Stimulated activated CD8-positive, alpha-beta memory T cell treated with anti-CD3 and anti-CD28 coated beads, Interleukin-15, amount 100 ng/mL, for 1 hour (primary cell): ENCODE results near the gene TDRKH.

ENCODE experiments used
- DNase-seq: peaks from one replicate; pipeline ENCODE4 v3.0.0-alpha.2; 2020; ENCODE audit warnings: low read depth

The TDRKH gene

GRCh38 chr1:151790071-151790939 is at the start of gene TDRKH:
Gene TDRKH (minus strand): TSS chr1:151790500. CDS start chr1:151783022, 7,478 bp downstream.
- peak; percentile 93 for DNase-seq

DNA sequence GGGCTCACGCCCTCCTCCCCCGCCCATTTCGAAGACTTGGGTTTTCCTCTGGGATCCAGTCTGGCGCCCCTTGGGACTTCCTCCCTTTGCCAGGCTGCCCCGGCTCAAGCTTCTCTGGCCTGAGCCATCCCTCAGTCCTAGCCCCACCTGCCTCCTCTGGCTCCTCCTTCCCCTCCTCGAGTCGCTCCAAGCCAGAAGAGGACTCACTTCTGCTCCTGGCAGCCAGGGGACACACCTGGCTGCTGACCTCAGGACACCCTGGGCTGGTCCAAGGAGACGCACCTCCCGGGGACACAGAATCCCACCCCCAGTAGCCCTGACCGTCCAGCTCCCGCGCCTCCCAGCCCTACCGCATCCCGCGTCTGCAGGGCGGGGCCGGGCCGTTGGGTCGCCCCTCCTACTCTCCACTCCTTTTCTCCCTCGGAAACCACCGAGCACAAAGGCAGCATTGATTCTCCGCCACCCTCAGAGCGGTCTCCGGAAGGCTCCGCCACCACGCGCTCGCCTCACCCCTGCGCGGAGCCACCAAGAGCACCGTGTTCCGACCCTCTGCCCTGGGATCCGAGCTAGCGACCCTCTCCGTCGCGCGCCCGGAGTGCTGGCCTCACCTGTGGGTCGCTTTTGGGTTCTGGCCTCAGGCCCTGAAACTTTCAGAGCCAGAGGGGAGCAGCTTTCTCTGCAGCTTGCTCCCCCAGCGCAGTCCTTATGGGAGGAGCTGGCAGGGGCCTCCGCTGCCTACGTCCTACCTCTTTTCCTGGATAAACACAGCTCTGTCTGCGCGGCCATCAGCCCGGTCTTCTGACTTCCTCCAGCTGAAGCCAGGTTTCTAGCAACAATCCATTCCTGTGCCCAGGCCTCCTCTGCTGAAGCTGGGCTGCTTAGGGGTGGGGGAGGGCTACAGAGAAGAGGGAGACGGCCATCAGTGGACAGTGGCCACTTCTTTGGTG is 49.4 kb upstream of the TDRKH start, which contains the start of gene C2CD4D:
Gene C2CD4D, minus strand, starts transcription at position 364 of the 947 bp plus-strand sequence. CDS start 831 bp downstream, outside the sequence.
- DNase-seq = peak; percentile 45

DNA sequence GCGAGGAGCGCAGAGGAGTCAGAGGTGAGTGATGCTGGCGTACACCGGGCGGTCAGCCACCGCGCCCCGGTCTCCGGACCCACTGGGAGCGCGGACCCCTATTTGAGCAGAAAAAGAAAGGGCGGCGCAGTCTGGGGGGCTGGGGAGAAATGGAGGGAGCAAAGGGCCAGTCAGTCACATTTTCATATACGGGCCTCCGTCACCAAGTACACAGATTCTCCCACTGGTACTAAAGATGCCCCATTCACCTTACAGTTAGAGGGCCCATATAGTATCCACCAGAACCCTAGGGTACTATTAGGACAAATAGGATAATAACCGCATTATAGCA is 48.7 kb upstream of the TDRKH start:
- no peak for DNase-seq

- no peak for DNase-seq
Measured at GRCh38 chr1:151838222-151839081, 48.2 kb upstream of the TDRKH start.

DNA sequence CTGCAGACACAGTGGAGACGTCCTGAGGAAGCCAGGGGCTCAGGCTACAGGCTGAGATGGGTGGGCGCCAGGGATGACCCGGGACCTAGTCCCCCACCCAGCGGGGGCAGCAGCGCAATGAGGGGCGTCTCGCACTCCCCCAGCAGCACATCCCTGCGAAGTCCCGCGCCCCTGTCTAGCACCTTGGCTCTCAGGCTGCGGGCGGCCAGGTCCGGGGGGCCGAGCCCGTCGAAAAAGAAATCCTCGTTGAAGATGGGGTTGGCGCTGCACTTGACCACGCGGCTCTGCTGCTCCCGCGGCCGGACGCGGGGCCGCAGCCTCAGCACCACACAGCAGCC is 47.6 kb upstream of the TDRKH start:
- DNase-seq = no peak

DNA sequence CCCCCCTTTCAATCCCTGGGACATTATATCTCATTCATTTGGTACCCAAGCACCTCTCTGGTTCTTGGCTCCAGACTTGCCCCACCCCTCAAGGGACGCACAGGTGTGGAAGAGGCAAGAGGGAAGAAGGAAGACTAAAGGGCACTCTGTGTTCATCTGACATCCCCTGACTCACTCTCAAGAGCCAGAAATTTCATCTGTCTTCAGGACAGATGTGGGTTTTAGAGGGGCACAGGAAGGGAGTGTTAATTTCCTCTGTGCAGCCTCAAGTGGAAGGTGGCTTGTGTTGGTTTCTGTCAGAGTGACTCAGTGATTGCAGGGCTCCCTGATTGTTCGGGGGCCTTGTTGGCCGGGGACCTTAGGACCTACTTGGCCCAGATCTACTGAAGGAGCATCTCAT is 46.9 kb upstream of the TDRKH start:
- no peak for DNase-seq

DNA sequence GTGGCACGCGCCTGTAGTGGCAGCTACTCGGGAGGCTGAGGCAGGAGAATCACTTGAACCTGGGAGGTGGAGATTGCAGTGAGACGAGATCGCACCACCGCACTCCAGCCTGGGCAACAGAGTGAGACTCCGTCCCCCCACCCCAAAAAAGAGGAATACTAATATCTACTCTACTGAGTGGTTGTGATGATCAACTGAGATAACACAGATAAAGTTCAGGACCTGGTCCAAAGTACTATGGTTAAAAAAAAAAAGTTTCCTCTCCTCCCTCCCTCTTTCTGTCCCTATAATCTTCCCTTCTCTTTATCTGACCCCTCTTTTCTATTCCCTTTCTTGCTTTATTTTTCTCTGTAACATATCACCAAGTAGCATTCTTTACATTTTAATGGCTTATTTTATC is 45.3 kb upstream of the TDRKH start:
- no peak for DNase-seq

DNA sequence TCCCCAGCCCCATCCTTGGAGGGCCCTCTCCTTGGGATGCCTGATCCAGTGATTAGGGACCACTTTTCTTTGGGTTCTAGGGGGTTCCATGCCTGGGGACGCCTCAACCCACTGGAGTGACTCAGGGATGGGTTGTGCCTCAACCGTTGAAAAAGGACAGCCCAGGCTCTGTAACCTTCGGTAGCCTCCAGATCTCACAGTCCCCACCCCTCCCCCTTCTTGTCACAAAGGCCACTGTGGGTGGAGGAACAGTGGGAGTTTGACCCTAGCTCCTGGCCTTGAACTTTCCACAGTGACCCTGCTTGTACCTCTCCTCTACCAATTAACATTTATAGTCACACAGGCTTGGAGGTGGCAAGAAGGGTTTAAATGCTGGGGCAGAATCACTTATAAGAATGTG is 43.9 kb upstream of the TDRKH start:
- no peak for DNase-seq

DNA sequence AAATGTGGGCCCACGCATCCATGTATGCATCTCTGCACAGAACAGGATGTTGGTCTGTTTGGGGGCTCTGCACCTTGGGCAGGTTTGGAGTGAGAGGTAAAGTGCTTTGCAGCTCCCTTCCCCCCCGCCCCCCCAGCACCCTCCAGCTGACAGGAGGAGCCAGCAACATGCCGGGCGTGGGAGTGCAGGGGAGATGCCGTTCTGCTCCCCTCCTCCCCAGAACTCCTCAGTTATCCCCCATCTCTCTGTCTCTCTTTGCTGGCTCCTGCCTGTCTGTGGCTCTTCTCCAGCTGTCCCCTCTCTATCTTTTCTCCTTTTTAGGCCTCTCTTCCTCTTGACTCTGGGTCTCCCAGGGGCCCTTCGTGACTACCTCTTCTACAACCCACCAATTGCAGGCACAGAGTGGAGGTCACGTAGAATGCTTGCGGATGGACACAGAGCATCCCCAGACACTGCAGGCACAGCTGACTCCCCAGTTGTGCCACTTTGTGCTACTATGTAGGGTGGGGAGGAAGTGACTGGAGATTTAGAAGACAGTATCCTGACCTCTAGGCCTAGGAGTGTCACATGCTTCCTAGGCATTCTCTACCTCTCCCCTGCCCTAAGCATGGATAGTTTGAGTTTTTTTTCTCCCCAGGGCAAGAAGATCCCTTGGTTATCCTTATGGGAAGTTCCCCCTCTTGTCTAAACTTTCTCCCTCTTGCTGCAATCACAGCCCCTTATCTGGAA is 43.0 kb upstream of the TDRKH start:
- no peak for DNase-seq

GRCh38 chr1:151832318-151832980 is 42.1 kb upstream of the TDRKH start:
- no peak for DNase-seq

DNA sequence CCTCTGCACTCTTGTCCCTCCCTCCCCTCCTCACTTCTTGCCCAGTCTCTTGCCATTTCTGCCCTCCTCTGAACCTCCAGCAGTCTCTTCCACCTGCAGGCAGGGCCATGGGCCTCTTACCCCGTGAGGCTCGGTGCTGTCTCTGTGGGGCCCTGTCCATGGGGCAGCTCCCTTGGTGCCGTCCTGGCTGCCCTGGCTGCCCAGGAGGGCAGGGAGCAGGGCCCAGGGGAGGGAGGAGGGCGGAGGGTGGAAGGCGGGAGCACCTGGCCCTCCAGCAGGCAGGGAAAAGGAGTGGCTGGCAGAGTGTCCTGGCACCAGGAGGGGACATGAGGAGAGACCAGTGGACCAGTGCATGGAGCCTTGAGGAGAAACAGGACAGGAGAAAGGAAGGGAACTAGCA is 41.3 kb upstream of the TDRKH start, which contains the start of gene RORC:
Gene RORC, minus strand, starts transcription at position 198 of the 400 bp plus-strand sequence. Its CDS starts 38 bp downstream, at position 160.
- no peak for DNase-seq

- no peak for DNase-seq
Measured at GRCh38 chr1:151831256-151831591, 40.9 kb upstream of the TDRKH start.

GRCh38 chr1:151830055-151830454 is 39.8 kb upstream of the TDRKH start:
- no peak for DNase-seq

- no peak for DNase-seq
Measured at GRCh38 chr1:151829352-151830046, 39.2 kb upstream of the TDRKH start.

GRCh38 chr1:151828921-151829320 is 38.6 kb upstream of the TDRKH start:
- DNase-seq = no peak

DNA sequence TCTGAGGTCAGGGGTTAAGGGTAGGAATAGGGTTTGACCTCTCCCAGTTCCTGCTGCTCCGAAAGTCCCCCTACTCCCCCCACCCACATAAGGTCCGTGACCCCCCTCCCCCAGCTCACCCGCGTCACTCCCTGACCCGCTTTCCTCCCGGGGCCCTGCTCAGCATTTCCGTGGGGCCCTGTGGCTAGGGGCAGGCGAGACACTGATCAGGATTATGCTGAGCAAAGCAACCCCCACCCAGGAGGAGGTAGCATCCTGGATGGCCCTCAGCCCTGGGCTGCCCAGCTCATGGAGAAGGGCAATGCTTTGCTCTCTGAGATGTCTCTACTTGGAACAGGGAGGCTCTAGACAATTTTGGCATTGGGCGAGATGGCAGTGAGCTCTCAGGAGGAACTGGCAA is 37.6 kb upstream of the TDRKH start:
- no peak for DNase-seq

DNA sequence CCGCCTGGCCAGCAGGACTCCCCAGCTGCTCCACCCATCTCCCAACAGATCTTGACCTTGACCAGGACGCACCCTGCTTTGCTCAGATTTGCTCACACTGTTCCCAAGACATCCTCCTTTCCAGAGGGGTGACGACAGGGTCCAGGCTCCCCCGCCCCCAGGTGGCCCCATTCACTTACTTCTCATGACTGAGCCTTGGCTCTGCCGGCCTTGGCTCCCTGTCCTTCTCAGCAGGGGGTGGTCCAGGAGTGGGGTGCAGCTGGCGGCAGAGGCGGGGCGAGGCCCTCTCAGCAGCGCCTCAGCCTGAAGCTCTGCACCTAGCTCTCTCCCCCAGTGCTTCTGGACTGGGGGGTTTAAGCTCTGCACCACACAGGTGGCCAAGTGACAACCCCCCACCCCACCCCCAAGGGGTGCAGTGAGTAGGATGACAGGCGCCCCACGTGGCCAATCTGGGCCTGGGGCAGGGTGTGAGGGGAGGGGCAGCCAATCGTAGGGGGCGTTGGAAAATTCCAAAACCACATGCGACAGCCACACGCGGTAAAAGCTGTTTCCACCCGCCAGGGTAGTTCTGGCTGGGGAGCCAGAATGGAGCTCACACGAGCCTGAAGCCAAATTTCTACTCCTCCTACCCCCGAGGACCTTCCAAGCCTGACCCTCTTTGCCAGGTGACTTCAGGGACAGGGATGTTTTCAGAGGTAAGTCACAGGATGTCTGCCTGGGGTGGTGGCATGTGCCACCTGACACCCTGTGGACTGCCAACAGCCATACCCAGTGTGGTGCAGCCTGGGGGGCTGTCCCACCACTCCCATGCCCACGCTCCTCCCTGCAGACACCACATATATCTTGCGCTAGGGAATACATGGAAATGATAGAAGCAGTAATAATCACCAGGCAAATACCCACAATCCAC is 35.7 kb upstream of the TDRKH start:
- no peak for DNase-seq

- no peak for DNase-seq
Measured at GRCh38 chr1:151825204-151825603, 34.9 kb upstream of the TDRKH start.

- no peak for DNase-seq
Measured at GRCh38 chr1:151823175-151823574, 32.9 kb upstream of the TDRKH start.
